Panc1 (cell line): Measurements from ENCODE around the gene TMTC3. TPM values are rescaled to one million over a fixed set of nuclear protein-coding genes. Genes with fewer than 3 reads are reported as not detected.

ENCODE experiments used
- ATAC-seq: fragments of 200-7000 bp; cut with Tn5 transposase; 2 replicates; pipeline ENCODE4 v1.9.1; 2020; ENCODE audit warnings: mild to moderate bottlenecking, moderate library complexity
- BruUV-seq: library from RNA; stranded (reverse); fragments of 400-500 nt; replicated peaks from 2 replicates; lab custom pipeline; 2021; lab: Mats Ljungman, UMichigan
- CTCF ChIA-PET: fragments of 300-600 bp; sonication (Branson Sonifier 250); formaldehyde crosslinking; loops from one replicate; lab custom pipeline; 2022; ENCODE audit warnings: antibody characterized with exemption; lab: Charles Lee
- POLR2A ChIA-PET: fragments of 300-600 bp; sonication (Branson Sonifier 250); formaldehyde crosslinking; loops from one replicate; lab custom pipeline; 2022; ENCODE audit warnings: antibody characterized with exemption; lab: Charles Lee
- DNase-seq: peaks from one replicate; pipeline ENCODE4 v3.0.0-alpha.2; 2010; ENCODE audit warnings: low read depth, low spot score
- H3K27ac ChIP-seq: 2 replicates; pipeline ENCODE4 v1.5.1; 2011; ENCODE audit warnings: mild to moderate bottlenecking, low read length, inconsistent platforms
- H3K27me3 ChIP-seq: fragments of 200-500 bp; sonication (Bioruptor generic); 2 replicates; pipeline ENCODE4 v1.6.0; 2014; ENCODE audit warnings: low read length, inconsistent platforms; ENCODE audit not compliant: control insufficient read depth, insufficient read depth
- H3K36me3 ChIP-seq: fragments of 200-500 bp; sonication (Bioruptor generic); 2 replicates; pipeline ENCODE4 v1.5.1; 2014; ENCODE audit warnings: inconsistent platforms, mild to moderate bottlenecking, low read length, moderate library complexity; ENCODE audit not compliant: control insufficient read depth, insufficient read depth
- H3K4me1 ChIP-seq: 2 replicates; pipeline ENCODE4 v1.5.1; 2011; ENCODE audit warnings: inconsistent platforms, mild to moderate bottlenecking, low read length, moderate library complexity; ENCODE audit not compliant: control insufficient read depth, insufficient read depth
- H3K4me3 ChIP-seq, 2 experiments: 2 replicates each; pipeline ENCODE4 v1.5.1; 2011 to 2012; ENCODE audit warnings: low read depth in 2 of 2, low read length in 2 of 2, mild to moderate bottlenecking in 2 of 2, inconsistent platforms in 1 of 2, moderate library complexity in 1 of 2
- H3K9me3 ChIP-seq: fragments of 200-500 bp; sonication (Bioruptor generic); 2 replicates; pipeline ENCODE4 v1.5.1; 2014; ENCODE audit warnings: low read depth, mild to moderate bottlenecking, inconsistent platforms, low read length, moderate library complexity; ENCODE audit not compliant: control insufficient read depth, insufficient read depth
- POLR2AphosphoS5 ChIP-seq: IDR thresholded peaks from 2 replicates; pipeline ENCODE4 v1.6.1; 2012; ENCODE audit warnings: mild to moderate bottlenecking, low read depth, low read length, moderate library complexity
- SIN3A ChIP-seq: IDR thresholded peaks from 2 replicates; pipeline ENCODE4 v1.6.1; 2012; ENCODE audit warnings: low read depth, mild to moderate bottlenecking, low read length, moderate library complexity, borderline replicate concordance; ENCODE audit not compliant: insufficient read depth
- TCF7L2 ChIP-seq: IDR thresholded peaks from 2 replicates; pipeline ENCODE4 v1.6.1; 2011; ENCODE audit warnings: mild to moderate bottlenecking, low read depth, low read length, inconsistent platforms
- in situ Hi-C: cut with HindIII; loops from 2 replicates; pipeline ENCODE4 v1.10.0; 2016; ENCODE audit warnings: low sequenced_read_pairs, low pct_unique_long_range_greater_than_20kb
- intact Hi-C: fragments of 100-400 bp; cut with micrococcal nuclease; formaldehyde crosslinking; loops from one replicate; pipeline ENCODE4 v1.10.0; 2022; ENCODE audit not compliant: unreplicated experiment
- total RNA-seq: library from RNA; stranded (reverse); gene quantifications from one replicate; pipeline ENCODE4 v1.2.1, GENCODE V29; 2021; ENCODE audit not compliant: unreplicated experiment
- TF ChIP-seq, protein P1 (sequence below): fragments of 450-650 bp; IDR thresholded peaks from 2 replicates; pipeline ENCODE4 v1.5.1; 2017; ENCODE audit warnings: mild to moderate bottlenecking
- TF ChIP-seq, protein P2 (sequence below), 2 experiments: IDR thresholded peaks; 2 replicates each; pipeline ENCODE4 v1.6.1; 2011 to 2012; ENCODE audit warnings: low read depth in 2 of 2, control low read depth in 1 of 2, low read length in 1 of 2, mild to moderate bottlenecking in 1 of 2, moderate library complexity in 1 of 2; ENCODE audit not compliant: insufficient read depth in 1 of 2

TMTC3 gene
- total RNA-seq, 1 experiment from 2014 or later = 21.6 TPM

DNA sequence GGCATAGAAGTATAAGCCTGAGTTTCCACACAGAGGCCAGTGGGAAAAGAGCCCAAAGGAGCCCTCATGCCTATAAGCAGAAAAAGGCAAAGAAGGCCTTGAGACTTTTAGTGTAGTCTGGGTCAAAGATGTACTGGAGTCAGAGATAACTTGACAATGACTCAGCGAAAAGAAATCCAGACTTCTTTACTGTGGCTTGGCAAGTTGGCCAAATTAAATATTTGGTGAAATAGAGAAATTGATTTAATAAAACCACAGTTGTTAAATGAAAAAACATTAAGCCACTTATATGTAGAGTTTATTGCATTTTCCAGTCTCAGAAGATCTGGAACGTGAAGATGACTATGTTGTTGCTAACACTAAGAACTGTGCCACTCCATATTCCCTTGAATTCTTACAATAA, 105.1 kb downstream of the TMTC3 start:
- H3K4me1 ChIP-seq = no peaks in the 10 kb centered on the region
- POLR2A ChIA-PET = no interaction called here
- no peaks in the 10 kb centered on the region for H3K27me3 ChIP-seq
- intact Hi-C loops = no loop called here
- no peaks in the 10 kb centered on the region for H3K9me3 ChIP-seq
- DNase-seq = no peak
- no TSS peak for BruUV-seq
- TF ChIP-seq TCF7L2 (peak; percentile 50; the same call in 1 of the 2 replicates), POLR2AphosphoS5 (no peak), SIN3A (no peak)
- TF ChIP-seq, protein P1, sequence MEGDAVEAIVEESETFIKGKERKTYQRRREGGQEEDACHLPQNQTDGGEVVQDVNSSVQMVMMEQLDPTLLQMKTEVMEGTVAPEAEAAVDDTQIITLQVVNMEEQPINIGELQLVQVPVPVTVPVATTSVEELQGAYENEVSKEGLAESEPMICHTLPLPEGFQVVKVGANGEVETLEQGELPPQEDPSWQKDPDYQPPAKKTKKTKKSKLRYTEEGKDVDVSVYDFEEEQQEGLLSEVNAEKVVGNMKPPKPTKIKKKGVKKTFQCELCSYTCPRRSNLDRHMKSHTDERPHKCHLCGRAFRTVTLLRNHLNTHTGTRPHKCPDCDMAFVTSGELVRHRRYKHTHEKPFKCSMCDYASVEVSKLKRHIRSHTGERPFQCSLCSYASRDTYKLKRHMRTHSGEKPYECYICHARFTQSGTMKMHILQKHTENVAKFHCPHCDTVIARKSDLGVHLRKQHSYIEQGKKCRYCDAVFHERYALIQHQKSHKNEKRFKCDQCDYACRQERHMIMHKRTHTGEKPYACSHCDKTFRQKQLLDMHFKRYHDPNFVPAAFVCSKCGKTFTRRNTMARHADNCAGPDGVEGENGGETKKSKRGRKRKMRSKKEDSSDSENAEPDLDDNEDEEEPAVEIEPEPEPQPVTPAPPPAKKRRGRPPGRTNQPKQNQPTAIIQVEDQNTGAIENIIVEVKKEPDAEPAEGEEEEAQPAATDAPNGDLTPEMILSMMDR = no peak
- TF ChIP-seq, protein P2, sequence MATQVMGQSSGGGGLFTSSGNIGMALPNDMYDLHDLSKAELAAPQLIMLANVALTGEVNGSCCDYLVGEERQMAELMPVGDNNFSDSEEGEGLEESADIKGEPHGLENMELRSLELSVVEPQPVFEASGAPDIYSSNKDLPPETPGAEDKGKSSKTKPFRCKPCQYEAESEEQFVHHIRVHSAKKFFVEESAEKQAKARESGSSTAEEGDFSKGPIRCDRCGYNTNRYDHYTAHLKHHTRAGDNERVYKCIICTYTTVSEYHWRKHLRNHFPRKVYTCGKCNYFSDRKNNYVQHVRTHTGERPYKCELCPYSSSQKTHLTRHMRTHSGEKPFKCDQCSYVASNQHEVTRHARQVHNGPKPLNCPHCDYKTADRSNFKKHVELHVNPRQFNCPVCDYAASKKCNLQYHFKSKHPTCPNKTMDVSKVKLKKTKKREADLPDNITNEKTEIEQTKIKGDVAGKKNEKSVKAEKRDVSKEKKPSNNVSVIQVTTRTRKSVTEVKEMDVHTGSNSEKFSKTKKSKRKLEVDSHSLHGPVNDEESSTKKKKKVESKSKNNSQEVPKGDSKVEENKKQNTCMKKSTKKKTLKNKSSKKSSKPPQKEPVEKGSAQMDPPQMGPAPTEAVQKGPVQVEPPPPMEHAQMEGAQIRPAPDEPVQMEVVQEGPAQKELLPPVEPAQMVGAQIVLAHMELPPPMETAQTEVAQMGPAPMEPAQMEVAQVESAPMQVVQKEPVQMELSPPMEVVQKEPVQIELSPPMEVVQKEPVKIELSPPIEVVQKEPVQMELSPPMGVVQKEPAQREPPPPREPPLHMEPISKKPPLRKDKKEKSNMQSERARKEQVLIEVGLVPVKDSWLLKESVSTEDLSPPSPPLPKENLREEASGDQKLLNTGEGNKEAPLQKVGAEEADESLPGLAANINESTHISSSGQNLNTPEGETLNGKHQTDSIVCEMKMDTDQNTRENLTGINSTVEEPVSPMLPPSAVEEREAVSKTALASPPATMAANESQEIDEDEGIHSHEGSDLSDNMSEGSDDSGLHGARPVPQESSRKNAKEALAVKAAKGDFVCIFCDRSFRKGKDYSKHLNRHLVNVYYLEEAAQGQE (IDR thresholded peaks at IDR 0.05; ENCODE audit: insufficient read depth in 1 of 2, low read depth in 2 of 2, low read length in 1 of 2) = no peak
- CTCF ChIA-PET = no interaction called here
- H3K27ac ChIP-seq = no peak overlapping the region
- ATAC-seq = no peak
- no peaks in the 10 kb centered on the region for H3K36me3 ChIP-seq
- no peak overlapping the region for H3K4me3 ChIP-seq
- in situ Hi-C loops = no loop called here

DNA sequence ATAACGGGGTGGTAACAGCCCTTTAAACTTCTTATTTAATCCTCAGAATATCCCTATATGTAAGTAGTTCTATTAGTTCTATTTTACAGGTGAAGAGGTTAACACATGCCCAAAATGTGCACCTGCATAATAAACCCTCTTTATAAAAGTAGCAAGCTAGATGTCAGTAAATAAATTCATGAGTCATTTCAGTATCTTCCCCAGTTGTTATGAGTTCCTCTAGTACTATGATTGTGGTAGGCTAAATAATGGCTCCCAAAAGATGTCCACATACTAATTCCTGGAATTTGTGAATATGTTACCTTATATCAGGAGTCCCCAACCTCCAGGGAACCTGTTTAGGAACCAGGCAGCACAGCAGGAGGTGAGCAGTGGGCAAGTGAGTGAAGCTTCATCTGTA, 106.5 kb downstream of the TMTC3 start:
- Histone ChIP-seq H3K4me3 (no peak overlapping the region), H3K9me3 (no peaks in the 10 kb centered on the region), H3K27ac (no peak overlapping the region), H3K4me1 (no peaks in the 10 kb centered on the region), H3K36me3 (no peaks in the 10 kb centered on the region), H3K27me3 (no peaks in the 10 kb centered on the region)
- TF ChIP-seq POLR2AphosphoS5 (no peak), SIN3A (no peak)
- TF ChIP-seq, protein P1 = no peak
- TF ChIP-seq, protein P2 (IDR thresholded peaks at IDR 0.05; ENCODE audit: insufficient read depth in 1 of 2, low read depth in 2 of 2, low read length in 1 of 2) = no peak
- CTCF ChIA-PET = no interaction called here
- BruUV-seq = no TSS peak
- DNase-seq = no peak
- in situ Hi-C loops (no loop called here), intact Hi-C loops (no loop called here)
- POLR2A ChIA-PET = no interaction called here
- no peak for ATAC-seq

Other genes starting within 250 kb of the TMTC3 start
- not detected for gene C12orf50, start 112.9 kb upstream of the TMTC3 start, total RNA-seq
- gene CEP290, start 219 bp upstream of the TMTC3 start, total RNA-seq = 14.6 TPM